ENCODE measurements around the gene CADPS.
A peak's percentile ranks its signal among the peaks of the same experiment; 100 is the strongest.

Gene CADPS

DNA sequence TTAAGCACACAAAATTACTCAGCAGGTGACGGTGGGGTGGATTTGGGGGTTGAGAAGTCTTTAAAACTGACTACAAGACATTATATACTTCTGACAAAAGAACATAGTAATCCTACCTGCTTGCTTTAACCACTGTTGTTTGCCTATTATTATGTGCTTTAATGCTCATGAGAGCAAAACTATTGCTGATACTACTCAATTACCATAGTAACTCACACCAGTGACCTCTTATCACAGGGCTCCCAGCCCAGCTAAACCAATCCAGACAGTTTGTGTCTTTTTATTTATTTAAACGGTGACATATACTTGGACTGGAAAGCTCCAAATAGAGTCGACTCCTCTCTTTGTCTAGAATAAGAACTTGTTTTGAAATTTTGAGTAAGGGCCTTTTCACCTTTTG lies 459.1 kb downstream of the CADPS start:
- H3K27me3 ChIP-seq (ENCODE audit: insufficient read depth, insufficient read length) = peaks cover 87% of the 10 kb centered on the region
- TF ChIP-seq YY1 (IDR thresholded peaks at IDR 0.05; ENCODE audit: insufficient read depth, insufficient read length) (no peak), ZNF274 (IDR thresholded peaks at IDR 0.05; ENCODE audit: low read depth, low read length) (no peak), SUZ12 (IDR thresholded peaks at IDR 0.05; ENCODE audit: extremely low read depth, insufficient read depth, insufficient read length) (no peak)
- no peaks in the 10 kb centered on the region for H3K4me1 ChIP-seq (ENCODE audit: insufficient read depth, insufficient read length)
- no peak for DNase-seq (ENCODE audit: low read depth, low spot score)
- H3K36me3 ChIP-seq (ENCODE audit: insufficient read depth, insufficient read length, low read length) = no peaks in the 10 kb centered on the region
- no peaks in the 10 kb centered on the region for H3K9me3 ChIP-seq (ENCODE audit: insufficient read depth, low read length)
- no peak overlapping the region for H3K4me3 ChIP-seq (ENCODE audit: insufficient read length, low read depth)
- H3K9ac ChIP-seq (ENCODE audit: insufficient read length, low read depth) = no peak overlapping the region

DNA sequence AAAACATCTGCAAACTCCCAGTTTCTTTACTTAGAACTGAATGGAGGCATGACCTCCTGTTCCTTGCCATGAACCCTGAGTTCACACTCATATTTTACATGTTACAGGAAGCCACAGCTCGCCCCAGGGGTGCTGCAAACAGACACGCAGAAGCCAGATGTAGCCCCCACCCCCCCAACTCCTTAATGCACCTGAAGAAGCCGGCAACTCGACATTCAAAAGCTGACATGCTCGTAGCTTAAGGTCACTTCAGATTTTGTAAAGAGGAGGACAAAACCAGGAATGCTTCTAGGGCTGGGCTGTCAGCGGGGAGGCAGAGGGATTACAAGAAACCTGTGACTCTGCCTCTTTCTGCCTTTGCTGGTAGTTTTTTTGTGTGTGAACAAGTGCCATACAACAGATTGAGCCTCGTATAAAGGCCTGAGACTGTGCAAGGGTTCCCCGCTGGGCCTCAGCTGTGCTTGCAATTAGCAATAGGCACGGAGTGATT lies 459.9 kb downstream of the CADPS start:
- TF ChIP-seq SUZ12 (IDR thresholded peaks at IDR 0.05; ENCODE audit: extremely low read depth, insufficient read depth, insufficient read length) (no peak), ZNF274 (IDR thresholded peaks at IDR 0.05; ENCODE audit: low read depth, low read length) (no peak), YY1 (IDR thresholded peaks at IDR 0.05; ENCODE audit: insufficient read depth, insufficient read length) (no peak)
- no peak overlapping the region for H3K4me3 ChIP-seq (ENCODE audit: insufficient read length, low read depth)
- H3K4me1 ChIP-seq (ENCODE audit: insufficient read depth, insufficient read length) = no peaks in the 10 kb centered on the region
- H3K36me3 ChIP-seq (ENCODE audit: insufficient read depth, insufficient read length, low read length) = no peaks in the 10 kb centered on the region
- DNase-seq (ENCODE audit: low read depth, low spot score) = peak; percentile 93
- H3K9ac ChIP-seq (ENCODE audit: insufficient read length, low read depth) = no peak overlapping the region
- no peaks in the 10 kb centered on the region for H3K9me3 ChIP-seq (ENCODE audit: insufficient read depth, low read length)
- peaks cover 84% of the 10 kb centered on the region for H3K27me3 ChIP-seq (ENCODE audit: insufficient read depth, insufficient read length)

- Histone ChIP-seq H3K27me3 (ENCODE audit: insufficient read depth, insufficient read length) (peaks cover 80% of the 10 kb centered on the region), H3K9me3 (ENCODE audit: insufficient read depth, low read length) (no peaks in the 10 kb centered on the region), H3K36me3 (ENCODE audit: insufficient read depth, insufficient read length, low read length) (no peaks in the 10 kb centered on the region), H3K4me1 (ENCODE audit: insufficient read depth, insufficient read length) (no peaks in the 10 kb centered on the region), H3K9ac (ENCODE audit: insufficient read length, low read depth) (no peak overlapping the region), H3K4me3 (ENCODE audit: insufficient read length, low read depth) (no peak overlapping the region)
- DNase-seq (ENCODE audit: low read depth, low spot score) = peak; percentile 59
- no peak for TF ChIP-seq SUZ12 (IDR thresholded peaks at IDR 0.05; ENCODE audit: extremely low read depth, insufficient read depth, insufficient read length)
- no peak for TF ChIP-seq ZNF274 (IDR thresholded peaks at IDR 0.05; ENCODE audit: low read depth, low read length)
- no peak for TF ChIP-seq YY1 (IDR thresholded peaks at IDR 0.05; ENCODE audit: insufficient read depth, insufficient read length)
These were observed 460.4 kb downstream of the CADPS start for GRCh38 chr3:62414786-62415185.

DNA sequence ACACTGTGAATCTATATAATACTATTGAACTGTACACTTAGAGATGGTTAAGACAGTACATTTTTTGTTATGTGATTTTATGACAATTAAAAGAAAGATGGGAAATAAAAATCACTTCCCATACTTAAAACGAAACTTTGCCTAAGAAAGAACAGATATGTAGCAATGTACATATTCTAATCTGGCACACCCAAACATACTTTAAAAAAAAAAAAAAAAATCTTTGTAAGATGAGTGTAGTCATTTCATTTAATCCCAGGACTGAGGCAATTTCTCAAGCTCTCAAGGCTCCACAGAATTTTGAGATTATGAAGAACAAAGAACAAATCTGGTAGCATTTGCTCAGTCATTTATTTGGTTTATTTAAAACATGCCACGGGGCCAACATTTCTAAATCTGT lies 461.5 kb downstream of the CADPS start:
- H3K4me1 ChIP-seq (ENCODE audit: insufficient read depth, insufficient read length) = no peaks in the 10 kb centered on the region
- H3K27me3 ChIP-seq (ENCODE audit: insufficient read depth, insufficient read length) = peaks cover 79% of the 10 kb centered on the region
- no peaks in the 10 kb centered on the region for H3K36me3 ChIP-seq (ENCODE audit: insufficient read depth, insufficient read length, low read length)
- no peak for DNase-seq (ENCODE audit: low read depth, low spot score)
- no peaks in the 10 kb centered on the region for H3K9me3 ChIP-seq (ENCODE audit: insufficient read depth, low read length)
- no peak overlapping the region for H3K9ac ChIP-seq (ENCODE audit: insufficient read length, low read depth)
- H3K4me3 ChIP-seq (ENCODE audit: insufficient read length, low read depth) = no peak overlapping the region
- TF ChIP-seq YY1 (IDR thresholded peaks at IDR 0.05; ENCODE audit: insufficient read depth, insufficient read length) = no peak
- no peak for TF ChIP-seq SUZ12 (IDR thresholded peaks at IDR 0.05; ENCODE audit: extremely low read depth, insufficient read depth, insufficient read length)
- no peak for TF ChIP-seq ZNF274 (IDR thresholded peaks at IDR 0.05; ENCODE audit: low read depth, low read length)

GRCh38 chr3:62406945-62407344 lies 468.3 kb downstream of the CADPS start:
- Histone ChIP-seq H3K27me3 (ENCODE audit: insufficient read depth, insufficient read length) (peaks cover 52% of the 10 kb centered on the region), H3K4me3 (ENCODE audit: insufficient read length, low read depth) (no peak overlapping the region), H3K9ac (ENCODE audit: insufficient read length, low read depth) (no peak overlapping the region), H3K4me1 (ENCODE audit: insufficient read depth, insufficient read length) (no peaks in the 10 kb centered on the region), H3K9me3 (ENCODE audit: insufficient read depth, low read length) (no peaks in the 10 kb centered on the region), H3K36me3 (ENCODE audit: insufficient read depth, insufficient read length, low read length) (no peaks in the 10 kb centered on the region)
- no peak for TF ChIP-seq SUZ12 (IDR thresholded peaks at IDR 0.05; ENCODE audit: extremely low read depth, insufficient read depth, insufficient read length)
- no peak for TF ChIP-seq ZNF274 (IDR thresholded peaks at IDR 0.05; ENCODE audit: low read depth, low read length)
- no peak for TF ChIP-seq YY1 (IDR thresholded peaks at IDR 0.05; ENCODE audit: insufficient read depth, insufficient read length)
- DNase-seq (ENCODE audit: low read depth, low spot score) = no peak

DNA sequence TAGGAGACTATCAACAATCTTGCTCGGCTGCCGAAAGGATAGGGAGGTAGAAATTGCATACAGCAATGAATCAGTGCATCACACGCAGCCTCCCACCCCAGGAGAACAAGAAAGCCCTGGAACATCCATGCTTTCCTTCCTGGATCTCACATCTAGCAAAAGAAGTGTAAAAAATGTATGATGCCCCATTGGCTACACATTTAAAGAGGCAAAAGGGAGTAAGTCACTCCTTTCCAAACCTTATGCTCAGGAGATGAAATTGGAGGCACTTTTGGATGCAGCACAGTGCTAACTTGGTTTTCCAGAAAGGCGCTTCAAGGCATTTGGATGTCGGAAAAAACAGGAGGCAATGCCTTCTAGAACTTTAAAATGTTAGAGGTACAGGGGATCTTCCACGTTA lies 469.6 kb downstream of the CADPS start:
- TF ChIP-seq SUZ12 (IDR thresholded peaks at IDR 0.05; ENCODE audit: extremely low read depth, insufficient read depth, insufficient read length) (no peak), ZNF274 (IDR thresholded peaks at IDR 0.05; ENCODE audit: low read depth, low read length) (no peak), YY1 (IDR thresholded peaks at IDR 0.05; ENCODE audit: insufficient read depth, insufficient read length) (no peak)
- no peak for DNase-seq (ENCODE audit: low read depth, low spot score)
- Histone ChIP-seq H3K36me3 (ENCODE audit: insufficient read depth, insufficient read length, low read length) (no peaks in the 10 kb centered on the region), H3K27me3 (ENCODE audit: insufficient read depth, insufficient read length) (peaks cover 41% of the 10 kb centered on the region), H3K4me3 (ENCODE audit: insufficient read length, low read depth) (no peak overlapping the region), H3K9ac (ENCODE audit: insufficient read length, low read depth) (no peak overlapping the region), H3K9me3 (ENCODE audit: insufficient read depth, low read length) (no peaks in the 10 kb centered on the region), H3K4me1 (ENCODE audit: insufficient read depth, insufficient read length) (no peaks in the 10 kb centered on the region)

- TF ChIP-seq ZNF274 (IDR thresholded peaks at IDR 0.05; ENCODE audit: low read depth, low read length) (no peak), SUZ12 (IDR thresholded peaks at IDR 0.05; ENCODE audit: extremely low read depth, insufficient read depth, insufficient read length) (no peak), YY1 (IDR thresholded peaks at IDR 0.05; ENCODE audit: insufficient read depth, insufficient read length) (no peak)
- Histone ChIP-seq H3K4me1 (ENCODE audit: insufficient read depth, insufficient read length) (no peaks in the 10 kb centered on the region), H3K36me3 (ENCODE audit: insufficient read depth, insufficient read length, low read length) (no peaks in the 10 kb centered on the region), H3K9me3 (ENCODE audit: insufficient read depth, low read length) (no peaks in the 10 kb centered on the region), H3K27me3 (ENCODE audit: insufficient read depth, insufficient read length) (peaks cover 37% of the 10 kb centered on the region), H3K4me3 (ENCODE audit: insufficient read length, low read depth) (no peak overlapping the region), H3K9ac (ENCODE audit: insufficient read length, low read depth) (no peak overlapping the region)
- DNase-seq (ENCODE audit: low read depth, low spot score) = no peak
These were observed 470.1 kb downstream of the CADPS start for GRCh38 chr3:62405135-62405534.
